Measurements from ENCODE around the gene PCDHGA8. TPM values are rescaled to one million over a fixed set of nuclear protein-coding genes. Genes with fewer than 3 reads are reported as not detected.

Gene PCDHGA8
- total and polyA plus RNA-seq, 8 donors: 0.12 to 1.1 (median 0.84) TPM

Other genes with a start within 250 kb of the PCDHGA8 start
Only the 30 nearest of the 37 such genes appear.
- gene PCDHB9, start 205.5 kb upstream of the PCDHGA8 start, total RNA-seq: 1 to 10 TPM in 1 of 6 donors, under 1 TPM in 5; 0.35 to 1.1 (median 0.51) TPM
- gene PCDHB9, start 205.5 kb upstream of the PCDHGA8 start, polyA plus RNA-seq: 1 to 10 TPM in 1 of 2 donors, under 1 TPM in 1; 0.76 to 1.2 TPM
- 1 to 10 TPM in 1 of 6 donors, under 1 TPM in 5; 0.49 to 1.5 (median 0.63) TPM for gene PCDHB10, start 200.3 kb upstream of the PCDHGA8 start, total RNA-seq
- gene PCDHB10, start 200.3 kb upstream of the PCDHGA8 start, polyA plus RNA-seq: 1 to 10 TPM in 1 of 2 donors, under 1 TPM in 1; 0.30 to 1.4 TPM
- gene PCDHB11, start 193.0 kb upstream of the PCDHGA8 start, total RNA-seq: 1 to 10 TPM; 2.1 to 9.0 (median 4.9) TPM
- gene PCDHB11, start 193.0 kb upstream of the PCDHGA8 start, polyA plus RNA-seq: 1 to 10 TPM in 1 of 2 donors, under 1 TPM in 1; 0.72 to 2.3 TPM
- gene PCDHB12, start 183.9 kb upstream of the PCDHGA8 start, total RNA-seq: 1 to 10 TPM; 1.3 to 2.5 (median 1.5) TPM
- 1 to 10 TPM in 1 of 2 donors, under 1 TPM in 1; 0.46 to 1.3 TPM for gene PCDHB12, start 183.9 kb upstream of the PCDHGA8 start, polyA plus RNA-seq
- 1 to 10 TPM; 2.4 to 3.3 (median 3.0) TPM for gene PCDHB13, start 178.7 kb upstream of the PCDHGA8 start, total RNA-seq
- 1 to 10 TPM; 1.2 to 1.9 TPM for gene PCDHB13, start 178.7 kb upstream of the PCDHGA8 start, polyA plus RNA-seq
- gene PCDHB14, start 169.3 kb upstream of the PCDHGA8 start, total RNA-seq: 1 to 10 TPM; 1.9 to 2.7 (median 2.1) TPM
- gene PCDHB14, start 169.3 kb upstream of the PCDHGA8 start, polyA plus RNA-seq: 1 to 10 TPM; 2.8 to 2.9 TPM
- gene PCDHB15, start 147.2 kb upstream of the PCDHGA8 start, total RNA-seq: 1 to 10 TPM; 1.7 to 2.6 (median 2.4) TPM
- 1 to 10 TPM; 1.8 to 2.8 TPM for gene PCDHB15, start 147.2 kb upstream of the PCDHGA8 start, polyA plus RNA-seq
- under 1 TPM in 5 of 6 donors, not detected in 1; 0.14 to 0.69 (median 0.19) TPM for gene SLC25A2, start 88.6 kb upstream of the PCDHGA8 start, total RNA-seq
- under 1 TPM in 1 of 2 donors, not detected in 1; 0.30 TPM for gene SLC25A2, start 88.6 kb upstream of the PCDHGA8 start, polyA plus RNA-seq
- gene TAF7, start 71.8 kb upstream of the PCDHGA8 start, total RNA-seq: 10 to 100 TPM; 17.7 to 40.2 (median 22.7) TPM
- gene TAF7, start 71.8 kb upstream of the PCDHGA8 start, polyA plus RNA-seq: 10 to 100 TPM; 16.6 to 47.4 TPM
- gene PCDHGA1, start 62.1 kb upstream of the PCDHGA8 start, total RNA-seq: under 1 TPM; 0.22 to 0.67 (median 0.40) TPM
- under 1 TPM; 0.19 to 0.33 TPM for gene PCDHGA1, start 62.1 kb upstream of the PCDHGA8 start, polyA plus RNA-seq
- gene PCDHGA2, start 53.9 kb upstream of the PCDHGA8 start, total RNA-seq: 1 to 10 TPM in 5 of 6 donors, under 1 TPM in 1; 0.75 to 2.1 (median 1.5) TPM
- under 1 TPM; 0.46 to 0.94 TPM for gene PCDHGA2, start 53.9 kb upstream of the PCDHGA8 start, polyA plus RNA-seq
- 1 to 10 TPM in 5 of 6 donors, under 1 TPM in 1; 0.98 to 2.4 (median 1.7) TPM for gene PCDHGA3, start 48.8 kb upstream of the PCDHGA8 start, total RNA-seq
- under 1 TPM; 0.52 to 0.87 TPM for gene PCDHGA3, start 48.8 kb upstream of the PCDHGA8 start, polyA plus RNA-seq
- 1 to 10 TPM; 1.5 to 3.2 (median 1.9) TPM for gene PCDHGB1, start 42.5 kb upstream of the PCDHGA8 start, total RNA-seq
- gene PCDHGB1, start 42.5 kb upstream of the PCDHGA8 start, polyA plus RNA-seq: 1 to 10 TPM in 1 of 2 donors, under 1 TPM in 1; 0.31 to 1.1 TPM
- 1 to 10 TPM; 1.8 to 2.9 (median 2.2) TPM for gene PCDHGA4, start 37.6 kb upstream of the PCDHGA8 start, total RNA-seq
- 1 to 10 TPM in 1 of 2 donors, under 1 TPM in 1; 0.61 to 1.0 TPM for gene PCDHGA4, start 37.6 kb upstream of the PCDHGA8 start, polyA plus RNA-seq
- gene PCDHGB2, start 32.6 kb upstream of the PCDHGA8 start, total RNA-seq: 1 to 10 TPM; 1.8 to 2.8 (median 2.2) TPM
- 1 to 10 TPM in 1 of 2 donors, under 1 TPM in 1; 0.63 to 1.1 TPM for gene PCDHGB2, start 32.6 kb upstream of the PCDHGA8 start, polyA plus RNA-seq
- gene PCDHGA5, start 28.5 kb upstream of the PCDHGA8 start, total RNA-seq: 1 to 10 TPM; 1.2 to 2.1 (median 1.6) TPM
- 1 to 10 TPM in 1 of 2 donors, under 1 TPM in 1; 0.40 to 1.1 TPM for gene PCDHGA5, start 28.5 kb upstream of the PCDHGA8 start, polyA plus RNA-seq
- 1 to 10 TPM; 1.7 to 3.0 (median 2.3) TPM for gene PCDHGB3, start 22.4 kb upstream of the PCDHGA8 start, total RNA-seq
- under 1 TPM; 0.59 to 0.99 TPM for gene PCDHGB3, start 22.4 kb upstream of the PCDHGA8 start, polyA plus RNA-seq
- gene PCDHGA6, start 18.7 kb upstream of the PCDHGA8 start, total RNA-seq: 1 to 10 TPM; 1.4 to 3.1 (median 2.0) TPM
- gene PCDHGA6, start 18.7 kb upstream of the PCDHGA8 start, polyA plus RNA-seq: 1 to 10 TPM; 1.1 to 1.4 TPM
- 1 to 10 TPM; 1.2 to 2.0 (median 1.7) TPM for gene PCDHGA7, start 9.9 kb upstream of the PCDHGA8 start, total RNA-seq
- 1 to 10 TPM in 1 of 2 donors, under 1 TPM in 1; 0.92 to 1.3 TPM for gene PCDHGA7, start 9.9 kb upstream of the PCDHGA8 start, polyA plus RNA-seq
- 1 to 10 TPM; 1.5 to 3.1 (median 1.9) TPM for gene PCDHGB4, start 4.9 kb upstream of the PCDHGA8 start, total RNA-seq
- gene PCDHGB4, start 4.9 kb upstream of the PCDHGA8 start, polyA plus RNA-seq: under 1 TPM; 0.56 to 0.65 TPM
- 1 to 10 TPM; 4.0 to 7.9 (median 5.4) TPM for gene PCDHGB5, start 5.3 kb downstream of the PCDHGA8 start, total RNA-seq
- 1 to 10 TPM; 1.1 to 1.4 TPM for gene PCDHGB5, start 5.3 kb downstream of the PCDHGA8 start, polyA plus RNA-seq
- 1 to 10 TPM; 1.4 to 3.0 (median 2.3) TPM for gene PCDHGA9, start 10.1 kb downstream of the PCDHGA8 start, total RNA-seq
- 1 to 10 TPM in 1 of 2 donors, under 1 TPM in 1; 0.31 to 1.3 TPM for gene PCDHGA9, start 10.1 kb downstream of the PCDHGA8 start, polyA plus RNA-seq
- gene PCDHGB6, start 15.4 kb downstream of the PCDHGA8 start, total RNA-seq: 1 to 10 TPM; 1.7 to 4.0 (median 2.6) TPM
- 1 to 10 TPM in 1 of 2 donors, under 1 TPM in 1; 0.63 to 1.1 TPM for gene PCDHGB6, start 15.4 kb downstream of the PCDHGA8 start, polyA plus RNA-seq
- 1 to 10 TPM; 1.2 to 3.1 (median 2.1) TPM for gene PCDHGA10, start 20.4 kb downstream of the PCDHGA8 start, total RNA-seq
- under 1 TPM; 0.26 to 0.95 TPM for gene PCDHGA10, start 20.4 kb downstream of the PCDHGA8 start, polyA plus RNA-seq
- gene PCDHGB7, start 25.0 kb downstream of the PCDHGA8 start, total RNA-seq: 1 to 10 TPM; 3.3 to 5.6 (median 3.9) TPM
- gene PCDHGB7, start 25.0 kb downstream of the PCDHGA8 start, polyA plus RNA-seq: 1 to 10 TPM; 1.0 to 1.1 TPM
- gene PCDHGA11, start 28.4 kb downstream of the PCDHGA8 start, total RNA-seq: 1 to 10 TPM; 1.2 to 2.6 (median 1.6) TPM
- under 1 TPM; 0.23 to 0.99 TPM for gene PCDHGA11, start 28.4 kb downstream of the PCDHGA8 start, polyA plus RNA-seq
- gene PCDHGA12, start 37.9 kb downstream of the PCDHGA8 start, total RNA-seq: 1 to 10 TPM; 1.2 to 2.3 (median 1.6) TPM
- 1 to 10 TPM in 1 of 2 donors, under 1 TPM in 1; 0.33 to 1.2 TPM for gene PCDHGA12, start 37.9 kb downstream of the PCDHGA8 start, polyA plus RNA-seq
- 10 to 100 TPM in 5 of 6 donors, 1 to 10 TPM in 1; 9.1 to 25.3 (median 16.7) TPM for gene PCDHGC3, start 83.3 kb downstream of the PCDHGA8 start, total RNA-seq
- gene PCDHGC3, start 83.3 kb downstream of the PCDHGA8 start, polyA plus RNA-seq: 10 to 100 TPM; 20.0 to 23.1 TPM
- gene PCDHGC4, start 92.4 kb downstream of the PCDHGA8 start, total RNA-seq: 1 to 10 TPM in 3 of 6 donors, under 1 TPM in 3; 0.41 to 1.4 (median 0.91) TPM
- under 1 TPM; 0.35 to 0.65 TPM for gene PCDHGC4, start 92.4 kb downstream of the PCDHGA8 start, polyA plus RNA-seq
- under 1 TPM; 0.17 to 0.98 (median 0.76) TPM for gene PCDHGC5, start 96.4 kb downstream of the PCDHGA8 start, total RNA-seq
- gene PCDHGC5, start 96.4 kb downstream of the PCDHGA8 start, polyA plus RNA-seq: under 1 TPM; 0.09 to 0.61 TPM

All from pancreas (tissue), 8 donors.